Endothelial cell of umbilical vein (primary cell): Measurements from ENCODE around the gene MYOM3.

Source experiments
- EZH2 ChIP-seq: IDR thresholded peaks from 2 replicates; pipeline ENCODE4 v1.6.1; 2012; ENCODE audit warnings: borderline replicate concordance, low read depth, mild to moderate bottlenecking, moderate library complexity, low read length, inconsistent platforms; ENCODE audit not compliant: severe bottlenecking
- POLR2A ChIP-seq: IDR thresholded peaks from 2 replicates; pipeline ENCODE4 v1.6.1; 2012; ENCODE audit warnings: low read depth, mild to moderate bottlenecking, control low read depth, low read length
- TF ChIP-seq, protein P1 (sequence below), 2 donors: IDR thresholded peaks; 1 replicate in 1 of 2; 2 replicates in 1 of 2; pipeline ENCODE4 v1.5.1; 2011; ENCODE audit warnings: low read length in 2 of 2, mild to moderate bottlenecking in 2 of 2, moderate library complexity in 2 of 2, control low read depth in 1 of 2, inconsistent platforms in 1 of 2, low read depth in 1 of 2; ENCODE audit not compliant: insufficient read depth in 1 of 2; ENCODE audit errors: extremely low read depth in 1 of 2

DNA sequence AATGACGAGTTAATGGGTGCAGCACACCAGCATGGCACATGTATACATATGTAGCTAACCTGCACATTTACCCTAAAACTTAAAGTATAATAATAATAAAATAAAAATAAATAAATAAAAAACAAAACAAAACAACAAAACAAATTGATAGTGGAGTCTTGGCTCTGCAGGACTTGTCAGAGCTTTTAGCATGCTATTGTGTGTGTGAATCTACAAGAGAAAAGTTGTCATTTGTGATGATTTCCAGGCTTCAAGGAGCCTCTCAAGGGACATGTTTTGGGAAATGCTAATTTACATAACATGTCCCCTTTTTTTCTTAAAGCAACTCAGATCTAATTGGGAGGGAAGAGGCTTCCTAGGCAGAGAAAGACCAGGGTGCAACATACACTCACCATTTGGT, 21.9 kb upstream of the MYOM3 start:
- TF ChIP-seq, protein P1, sequence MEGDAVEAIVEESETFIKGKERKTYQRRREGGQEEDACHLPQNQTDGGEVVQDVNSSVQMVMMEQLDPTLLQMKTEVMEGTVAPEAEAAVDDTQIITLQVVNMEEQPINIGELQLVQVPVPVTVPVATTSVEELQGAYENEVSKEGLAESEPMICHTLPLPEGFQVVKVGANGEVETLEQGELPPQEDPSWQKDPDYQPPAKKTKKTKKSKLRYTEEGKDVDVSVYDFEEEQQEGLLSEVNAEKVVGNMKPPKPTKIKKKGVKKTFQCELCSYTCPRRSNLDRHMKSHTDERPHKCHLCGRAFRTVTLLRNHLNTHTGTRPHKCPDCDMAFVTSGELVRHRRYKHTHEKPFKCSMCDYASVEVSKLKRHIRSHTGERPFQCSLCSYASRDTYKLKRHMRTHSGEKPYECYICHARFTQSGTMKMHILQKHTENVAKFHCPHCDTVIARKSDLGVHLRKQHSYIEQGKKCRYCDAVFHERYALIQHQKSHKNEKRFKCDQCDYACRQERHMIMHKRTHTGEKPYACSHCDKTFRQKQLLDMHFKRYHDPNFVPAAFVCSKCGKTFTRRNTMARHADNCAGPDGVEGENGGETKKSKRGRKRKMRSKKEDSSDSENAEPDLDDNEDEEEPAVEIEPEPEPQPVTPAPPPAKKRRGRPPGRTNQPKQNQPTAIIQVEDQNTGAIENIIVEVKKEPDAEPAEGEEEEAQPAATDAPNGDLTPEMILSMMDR (IDR thresholded peaks at IDR 0.05; ENCODE audit: extremely low read depth in 1 of 2, insufficient read depth in 1 of 2, low read depth in 1 of 2, low read length in 2 of 2): no peak
- TF ChIP-seq EZH2: no peak
- TF ChIP-seq POLR2A: no peak
